Thyroid gland (tissue), 4 donors: ENCODE data around the gene SLC29A4.

Experiments used
- POLR2A ChIP-seq, 2 donors: fragments of 450-650 bp; IDR thresholded peaks; one replicate each; pipeline ENCODE4 v1.6.1; 2017; ENCODE audit warnings: antibody characterized with exemption in 2 of 2, mild to moderate bottlenecking in 2 of 2, moderate library complexity in 1 of 2
- TF ChIP-seq, protein P1 (sequence below), 6 experiments: fragments of 200-600 bp in 3 of 6; fragments of 450-650 bp in 3 of 6; sonication (generic) in 3 of 6; IDR thresholded peaks; one replicate each; pipeline ENCODE4 v1.5.1; 2016 to 2019; ENCODE audit warnings: antibody characterized with exemption in 6 of 6, mild to moderate bottlenecking in 2 of 6, inconsistent platforms in 1 of 6, moderate library complexity in 1 of 6

DNA sequence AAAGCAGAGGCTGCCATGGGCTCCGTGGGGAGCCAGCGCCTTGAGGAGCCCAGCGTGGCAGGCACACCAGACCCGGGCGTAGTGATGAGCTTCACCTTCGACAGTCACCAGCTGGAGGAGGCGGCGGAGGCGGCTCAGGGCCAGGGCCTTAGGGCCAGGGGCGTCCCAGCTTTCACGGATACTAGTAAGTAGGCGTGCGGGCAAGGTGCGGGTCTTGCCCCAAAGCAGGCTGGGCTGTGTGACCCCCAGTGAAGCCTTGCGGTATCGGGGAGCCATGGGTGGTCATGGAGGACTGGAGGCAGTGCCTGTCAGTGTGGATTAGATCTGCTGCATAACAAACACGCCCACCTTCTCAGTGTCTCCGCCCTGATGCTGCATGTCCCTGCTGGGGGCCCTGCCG, 5.1 kb downstream of the SLC29A4 start:
- TF ChIP-seq POLR2A (IDR thresholded peaks at IDR 0.05) = no peak
- TF ChIP-seq, protein P1, sequence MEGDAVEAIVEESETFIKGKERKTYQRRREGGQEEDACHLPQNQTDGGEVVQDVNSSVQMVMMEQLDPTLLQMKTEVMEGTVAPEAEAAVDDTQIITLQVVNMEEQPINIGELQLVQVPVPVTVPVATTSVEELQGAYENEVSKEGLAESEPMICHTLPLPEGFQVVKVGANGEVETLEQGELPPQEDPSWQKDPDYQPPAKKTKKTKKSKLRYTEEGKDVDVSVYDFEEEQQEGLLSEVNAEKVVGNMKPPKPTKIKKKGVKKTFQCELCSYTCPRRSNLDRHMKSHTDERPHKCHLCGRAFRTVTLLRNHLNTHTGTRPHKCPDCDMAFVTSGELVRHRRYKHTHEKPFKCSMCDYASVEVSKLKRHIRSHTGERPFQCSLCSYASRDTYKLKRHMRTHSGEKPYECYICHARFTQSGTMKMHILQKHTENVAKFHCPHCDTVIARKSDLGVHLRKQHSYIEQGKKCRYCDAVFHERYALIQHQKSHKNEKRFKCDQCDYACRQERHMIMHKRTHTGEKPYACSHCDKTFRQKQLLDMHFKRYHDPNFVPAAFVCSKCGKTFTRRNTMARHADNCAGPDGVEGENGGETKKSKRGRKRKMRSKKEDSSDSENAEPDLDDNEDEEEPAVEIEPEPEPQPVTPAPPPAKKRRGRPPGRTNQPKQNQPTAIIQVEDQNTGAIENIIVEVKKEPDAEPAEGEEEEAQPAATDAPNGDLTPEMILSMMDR (IDR thresholded peaks at IDR 0.05) = no peak
